Liver (tissue), 3 donors: Measurements from ENCODE around the gene THSD4.

Experiments
- EGR1 ChIP-seq, 2 donors: IDR thresholded peaks; 2 replicates each; pipeline ENCODE4 v1.6.1; 2016 to 2018; ENCODE audit warnings: antibody characterized with exemption in 2 of 2, low read depth in 2 of 2
- HNF4G ChIP-seq: IDR thresholded peaks from 2 replicates; pipeline ENCODE4 v1.6.1; 2016; ENCODE audit warnings: antibody characterized with exemption
- JUND ChIP-seq, 2 donors: IDR thresholded peaks; 2 replicates each; pipeline ENCODE4 v1.6.1; 2016; ENCODE audit warnings: antibody characterized with exemption in 2 of 2
- TAF1 ChIP-seq: conservative IDR thresholded peaks from 2 replicates; pipeline ENCODE4 v1.6.1; 2016; ENCODE audit warnings: antibody characterized with exemption, mild to moderate bottlenecking
- YY1 ChIP-seq: IDR thresholded peaks from 2 replicates; pipeline ENCODE4 v1.6.1; 2016; ENCODE audit warnings: antibody characterized with exemption, mild to moderate bottlenecking
- TF ChIP-seq, protein P1 (sequence below): fragments of 150-350 bp; IDR thresholded peaks from 2 replicates; pipeline ENCODE4 v1.5.1; 2017; ENCODE audit warnings: improper control_type of control experiment, low read depth, low read length; ENCODE audit not compliant: missing input control
- donor health status: healthy.
- donor health status: healthy.

DNA sequence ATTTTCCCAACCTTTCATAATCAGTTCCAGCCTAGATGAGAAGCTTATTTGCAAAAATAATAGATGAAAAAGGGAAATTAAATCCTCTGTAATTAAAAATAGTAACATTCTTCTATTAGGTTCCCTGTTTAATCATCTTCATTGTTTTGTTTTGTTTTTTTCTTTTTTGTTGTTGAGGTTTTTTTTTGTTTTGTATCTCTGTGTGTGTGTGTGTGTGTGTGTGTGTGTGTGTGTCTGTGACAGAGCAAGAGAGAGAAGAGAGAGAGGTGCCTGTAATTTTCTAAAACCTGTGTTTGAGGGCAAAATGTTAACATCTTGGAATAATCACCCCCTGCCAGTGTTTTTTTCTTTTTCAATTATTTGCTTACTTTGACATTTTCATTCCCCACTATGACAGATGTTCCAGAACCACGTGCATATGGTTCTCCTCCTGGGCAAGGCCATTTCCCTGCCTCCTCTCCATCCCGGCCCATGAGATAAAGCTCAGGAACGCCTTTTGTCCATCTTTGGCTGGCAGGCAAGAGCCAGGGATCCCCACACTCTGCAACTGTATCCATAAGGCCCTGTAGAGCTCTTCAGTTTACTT, 573.3 kb downstream of the THSD4 start:
- TF ChIP-seq JUND (IDR thresholded peaks at IDR 0.05) (no peak), EGR1 (IDR thresholded peaks at IDR 0.05; ENCODE audit: low read depth in 2 of 2) (no peak), TAF1 (no peak), YY1 (no peak), HNF4G (no peak)
- TF ChIP-seq, protein P1, sequence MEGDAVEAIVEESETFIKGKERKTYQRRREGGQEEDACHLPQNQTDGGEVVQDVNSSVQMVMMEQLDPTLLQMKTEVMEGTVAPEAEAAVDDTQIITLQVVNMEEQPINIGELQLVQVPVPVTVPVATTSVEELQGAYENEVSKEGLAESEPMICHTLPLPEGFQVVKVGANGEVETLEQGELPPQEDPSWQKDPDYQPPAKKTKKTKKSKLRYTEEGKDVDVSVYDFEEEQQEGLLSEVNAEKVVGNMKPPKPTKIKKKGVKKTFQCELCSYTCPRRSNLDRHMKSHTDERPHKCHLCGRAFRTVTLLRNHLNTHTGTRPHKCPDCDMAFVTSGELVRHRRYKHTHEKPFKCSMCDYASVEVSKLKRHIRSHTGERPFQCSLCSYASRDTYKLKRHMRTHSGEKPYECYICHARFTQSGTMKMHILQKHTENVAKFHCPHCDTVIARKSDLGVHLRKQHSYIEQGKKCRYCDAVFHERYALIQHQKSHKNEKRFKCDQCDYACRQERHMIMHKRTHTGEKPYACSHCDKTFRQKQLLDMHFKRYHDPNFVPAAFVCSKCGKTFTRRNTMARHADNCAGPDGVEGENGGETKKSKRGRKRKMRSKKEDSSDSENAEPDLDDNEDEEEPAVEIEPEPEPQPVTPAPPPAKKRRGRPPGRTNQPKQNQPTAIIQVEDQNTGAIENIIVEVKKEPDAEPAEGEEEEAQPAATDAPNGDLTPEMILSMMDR: no peak
